HCT116 (cell line): ENCODE measurements around the gene HMCN2. TPM values are rescaled to one million over a fixed set of nuclear protein-coding genes. Genes with fewer than 3 reads are reported as not detected.

ENCODE experiments used
- ATAC-seq: fragments of 200-7000 bp; cut with Tn5 transposase; 2 replicates; pipeline ENCODE4 v1.9.1; 2020; ENCODE audit warnings: mild to moderate bottlenecking, moderate library complexity
- BruUV-seq: library from RNA; stranded (reverse); fragments of 400-500 nt; replicated peaks from 2 replicates; lab custom pipeline; 2021; lab: Mats Ljungman, UMichigan
- CTCF ChIA-PET: fragments of 300-600 bp; sonication (Branson Sonifier 250); formaldehyde crosslinking; loops from one replicate; lab custom pipeline; 2021; ENCODE audit warnings: antibody characterized with exemption; lab: Charles Lee
- POLR2A ChIA-PET: fragments of 300-600, 350-600 bp; sonication (Branson Sonifier 250); formaldehyde crosslinking; loops from one replicate; lab custom pipeline; 2021; ENCODE audit warnings: antibody characterized with exemption; lab: Charles Lee
- RAD21 ChIA-PET, 2 experiments: fragments of 300-600 bp; sonication (Branson Sonifier 250); formaldehyde crosslinking; loops; one replicate each; lab custom pipeline; 2023; ENCODE audit warnings: low total read pairs in 2 of 2; ENCODE audit not compliant: uncharacterized antibody in 2 of 2, unreplicated experiment in 2 of 2, low non-redundant PET in 1 of 2; lab: Charles Lee
- DNase-seq: peaks from one replicate; pipeline ENCODE4 v3.0.0-alpha.2; 2010; ENCODE audit warnings: low read depth, low spot score
- H2AFZ ChIP-seq: fragments of 200-600 bp; shearing (Covaris generic), sonication (generic); 2 replicates; pipeline ENCODE4 v1.6.1; 2017; ENCODE audit warnings: low read depth, mixed run types, mixed read lengths, antibody characterized with exemption, low read length; ENCODE audit not compliant: poor library complexity, severe bottlenecking
- H3K27ac ChIP-seq: 2 replicates; pipeline ENCODE4 v1.5.1; 2012; ENCODE audit warnings: low read depth, low read length
- H3K27me3 ChIP-seq: fragments of 200-600 bp; sonication (generic); 2 replicates; pipeline ENCODE4 v1.6.1; 2016; ENCODE audit warnings: mixed run types, low read length, mixed read lengths; ENCODE audit not compliant: insufficient read depth
- H3K36me3 ChIP-seq, 2 experiments: fragments of 200-500 bp in 1 of 2; fragments of 200-600 bp in 1 of 2; sonication (Bioruptor generic) in 1 of 2; sonication (generic) in 1 of 2; 2 replicates each; pipeline versions ENCODE4 v1.5.1 to v1.6.1; 2014 to 2016; ENCODE audit warnings: low read length in 2 of 2, inconsistent platforms in 1 of 2, mixed read lengths in 1 of 2, mixed run types in 1 of 2; ENCODE audit not compliant: insufficient read depth in 2 of 2, control insufficient read depth in 1 of 2
- H3K4me1 ChIP-seq, 2 experiments: fragments of 200-600 bp in 1 of 2; sonication (generic) in 1 of 2; 2 replicates each; pipeline versions ENCODE4 v1.5.1 to v1.6.1; 2012 to 2017; ENCODE audit warnings: low read length in 2 of 2, inconsistent platforms in 1 of 2, mild to moderate bottlenecking in 1 of 2, mixed read lengths in 1 of 2, mixed run types in 1 of 2, moderate library complexity in 1 of 2; ENCODE audit not compliant: insufficient read depth in 2 of 2, control insufficient read depth in 1 of 2
- H3K4me2 ChIP-seq: fragments of 200-600 bp; sonication (generic); 2 replicates; pipeline ENCODE4 v1.6.1; 2017; ENCODE audit warnings: mixed run types, low read length, mixed read lengths
- H3K4me3 ChIP-seq, 2 experiments: fragments of 200-600 bp in 1 of 2; sonication (generic) in 1 of 2; replicated peaks in 1 of 2; 2 replicates each; pipeline ENCODE4 v1.5.1; 2011 to 2016; ENCODE audit warnings: low read length in 2 of 2, control low read depth in 1 of 2, low read depth in 1 of 2, mild to moderate bottlenecking in 1 of 2, mixed read lengths in 1 of 2, mixed run types in 1 of 2
- H3K79me2 ChIP-seq: fragments of 200-600 bp; sonication (generic); 2 replicates; pipeline ENCODE4 v1.6.1; 2017; ENCODE audit warnings: mild to moderate bottlenecking, mixed run types, low read length, moderate library complexity, mixed read lengths; ENCODE audit not compliant: insufficient read depth
- H3K9ac ChIP-seq: fragments of 200-600 bp; sonication (generic); 2 replicates; pipeline ENCODE4 v1.6.1; 2016; ENCODE audit warnings: low read length, mixed read lengths
- H3K9me2 ChIP-seq: fragments of 200-600 bp; sonication (generic), shearing (Covaris generic); 2 replicates; pipeline ENCODE4 v1.6.1; 2017; ENCODE audit warnings: mixed run types, mild to moderate bottlenecking, moderate library complexity; ENCODE audit not compliant: insufficient read depth
- H3K9me3 ChIP-seq, 2 experiments: fragments of 200-500 bp in 1 of 2; fragments of 200-600 bp in 1 of 2; sonication (Bioruptor generic) in 1 of 2; sonication (generic) in 1 of 2; 2 replicates each; pipeline ENCODE4 v1.6.1; 2014 to 2017; ENCODE audit warnings: low read length in 2 of 2, mixed read lengths in 2 of 2, inconsistent platforms in 1 of 2, low read depth in 1 of 2, mild to moderate bottlenecking in 1 of 2, mixed run types in 1 of 2, moderate library complexity in 1 of 2; ENCODE audit not compliant: control insufficient read depth in 1 of 2, insufficient read depth in 1 of 2
- H4K20me1 ChIP-seq: fragments of 200-600 bp; sonication (generic), shearing (Covaris generic); 2 replicates; pipeline ENCODE4 v1.6.1; 2017; ENCODE audit warnings: mixed run types, mild to moderate bottlenecking, moderate library complexity; ENCODE audit not compliant: insufficient read depth
- ATF3 ChIP-seq: IDR thresholded peaks from 2 replicates; pipeline ENCODE4 v1.6.1; 2012
- CBX3 ChIP-seq: IDR thresholded peaks from 2 replicates; pipeline ENCODE4 v1.6.1; 2012; ENCODE audit warnings: low read depth
- CEBPB ChIP-seq: IDR thresholded peaks from 2 replicates; pipeline ENCODE4 v1.6.1; 2012; ENCODE audit warnings: low read depth
- CTCF ChIP-seq, 3 experiments: fragments of 200-600 bp in 1 of 3; sonication (generic) in 1 of 3; IDR thresholded peaks in 2 of 3; conservative IDR thresholded peaks in 1 of 3; 2 replicates each; pipeline ENCODE4 v1.5.1; 2012 to 2017; ENCODE audit warnings: low read depth in 2 of 3, low read length in 2 of 3, antibody characterized with exemption in 1 of 3, borderline replicate concordance in 1 of 3, control low read depth in 1 of 3, mild to moderate bottlenecking in 1 of 3, mixed read lengths in 1 of 3, mixed run types in 1 of 3, moderate library complexity in 1 of 3; ENCODE audit not compliant: insufficient read depth in 1 of 3
- EGR1 ChIP-seq: IDR thresholded peaks from 2 replicates; pipeline ENCODE4 v1.6.1; 2012; ENCODE audit warnings: low read depth
- ELF1 ChIP-seq: IDR thresholded peaks from 2 replicates; pipeline ENCODE4 v1.6.1; 2012; ENCODE audit warnings: low read depth, borderline replicate concordance
- EZH2 ChIP-seq: fragments of 200-600 bp; sonication (generic); IDR thresholded peaks from 2 replicates; pipeline ENCODE4 v1.6.1; 2017; ENCODE audit warnings: antibody characterized with exemption, mixed run types
- FOSL1 ChIP-seq: IDR thresholded peaks from 2 replicates; pipeline ENCODE4 v1.6.1; 2012; ENCODE audit warnings: low read depth
- JUND ChIP-seq: IDR thresholded peaks from 2 replicates; pipeline ENCODE4 v1.6.1; 2012
- POLR2A ChIP-seq: IDR thresholded peaks from 2 replicates; pipeline ENCODE4 v1.7.0; 2011; ENCODE audit warnings: borderline replicate concordance; ENCODE audit not compliant: insufficient read depth, insufficient read length; ENCODE audit errors: extremely low read depth
- POLR2AphosphoS5 ChIP-seq: IDR thresholded peaks from 2 replicates; pipeline ENCODE4 v1.6.1; 2011; ENCODE audit warnings: mild to moderate bottlenecking, low read depth, low read length, moderate library complexity
- RAD21 ChIP-seq: IDR thresholded peaks from 2 replicates; pipeline ENCODE4 v1.6.1; 2012; ENCODE audit warnings: low read depth, mild to moderate bottlenecking
- SIN3A ChIP-seq: IDR thresholded peaks from 2 replicates; pipeline ENCODE4 v1.6.1; 2012; ENCODE audit warnings: low read depth
- SP1 ChIP-seq: IDR thresholded peaks from 2 replicates; pipeline ENCODE4 v1.6.1; 2012; ENCODE audit warnings: low read depth
- SRF ChIP-seq: IDR thresholded peaks from 2 replicates; pipeline ENCODE4 v1.6.1; 2012; ENCODE audit warnings: low read depth
- TCF7L2 ChIP-seq: IDR thresholded peaks from 2 replicates; pipeline ENCODE4 v1.7.0; 2011; ENCODE audit warnings: borderline replicate concordance, inconsistent platforms; ENCODE audit not compliant: insufficient read depth, insufficient read length; ENCODE audit errors: extremely low read depth
- YY1 ChIP-seq: IDR thresholded peaks from 2 replicates; pipeline ENCODE4 v1.6.1; 2011; ENCODE audit warnings: low read length, low read depth, moderate library complexity, mild to moderate bottlenecking; ENCODE audit not compliant: insufficient replicate concordance; ENCODE audit errors: extremely low read depth
- ZBTB33 ChIP-seq: IDR thresholded peaks from 2 replicates; pipeline ENCODE4 v1.6.1; 2011; ENCODE audit warnings: mild to moderate bottlenecking, low read length, moderate library complexity; ENCODE audit not compliant: insufficient replicate concordance; ENCODE audit errors: extremely low read depth
- ZFX ChIP-seq: fragments of 450-650 bp; IDR thresholded peaks from 2 replicates; pipeline ENCODE4 v1.6.1; 2017
- intact Hi-C: fragments of 100-400 bp; cut with micrococcal nuclease; formaldehyde crosslinking; loops from 2 replicates; pipeline ENCODE4 v1.10.0; 2022
- total RNA-seq: library from RNA; stranded (reverse); gene quantifications from one replicate; pipeline ENCODE4 v1.2.1, GENCODE V29; 2021; ENCODE audit not compliant: unreplicated experiment
- TF ChIP-seq, protein P1 (sequence below): IDR thresholded peaks from 2 replicates; pipeline ENCODE4 v1.6.1; 2012; ENCODE audit warnings: low read depth

Gene HMCN2
- total RNA-seq, 1 experiment from 2014 or later: 0.22 TPM

DNA sequence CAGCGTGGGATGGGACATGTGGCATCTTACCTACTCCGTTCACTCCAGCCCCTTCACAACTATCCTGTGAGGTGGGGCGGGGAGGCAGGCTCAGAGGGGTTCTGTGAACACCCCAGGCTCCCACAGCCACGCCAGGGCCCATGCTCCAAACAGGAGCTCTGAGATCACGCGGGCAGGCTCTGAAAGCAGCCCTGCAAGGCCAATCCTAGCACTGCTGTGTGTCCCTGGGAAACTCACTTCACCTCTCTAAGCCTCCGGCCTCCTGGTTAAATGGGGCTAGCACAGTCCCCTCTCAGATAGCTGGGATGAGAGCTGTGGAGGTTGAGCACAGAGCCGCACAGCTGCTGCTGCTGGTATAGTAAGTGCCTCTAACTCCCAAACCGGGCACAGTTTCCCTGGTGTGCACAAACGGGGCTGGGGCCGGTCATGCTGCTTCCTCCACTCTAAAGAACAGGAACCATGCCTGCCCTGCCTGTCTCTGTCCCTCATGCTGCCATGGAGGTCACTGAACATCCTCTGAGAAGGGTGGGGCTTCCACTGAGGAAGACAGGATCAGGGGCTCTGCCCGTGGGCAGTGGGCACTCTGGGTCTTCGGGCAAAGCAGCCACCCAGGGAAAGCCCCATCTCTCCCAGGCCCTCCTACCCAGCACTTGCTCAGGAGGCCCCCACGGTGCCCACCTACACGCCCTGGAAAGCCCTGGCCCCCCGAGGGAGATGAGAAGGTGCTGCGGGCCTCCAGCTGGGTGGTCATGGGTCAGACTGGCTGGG, 166.2 kb downstream of the HMCN2 start:
- intact Hi-C loops: no loop called here
- H3K9ac ChIP-seq: no peak overlapping the region
- no peak overlapping the region for H3K4me3 ChIP-seq
- no TSS peak for BruUV-seq
- no peaks in the 10 kb centered on the region for H3K27me3 ChIP-seq
- RAD21 ChIA-PET: no interaction called here
- no peak overlapping the region for H3K27ac ChIP-seq
- TF ChIP-seq EZH2: no peak
- no peak for TF ChIP-seq ATF3
- TF ChIP-seq, protein P1, sequence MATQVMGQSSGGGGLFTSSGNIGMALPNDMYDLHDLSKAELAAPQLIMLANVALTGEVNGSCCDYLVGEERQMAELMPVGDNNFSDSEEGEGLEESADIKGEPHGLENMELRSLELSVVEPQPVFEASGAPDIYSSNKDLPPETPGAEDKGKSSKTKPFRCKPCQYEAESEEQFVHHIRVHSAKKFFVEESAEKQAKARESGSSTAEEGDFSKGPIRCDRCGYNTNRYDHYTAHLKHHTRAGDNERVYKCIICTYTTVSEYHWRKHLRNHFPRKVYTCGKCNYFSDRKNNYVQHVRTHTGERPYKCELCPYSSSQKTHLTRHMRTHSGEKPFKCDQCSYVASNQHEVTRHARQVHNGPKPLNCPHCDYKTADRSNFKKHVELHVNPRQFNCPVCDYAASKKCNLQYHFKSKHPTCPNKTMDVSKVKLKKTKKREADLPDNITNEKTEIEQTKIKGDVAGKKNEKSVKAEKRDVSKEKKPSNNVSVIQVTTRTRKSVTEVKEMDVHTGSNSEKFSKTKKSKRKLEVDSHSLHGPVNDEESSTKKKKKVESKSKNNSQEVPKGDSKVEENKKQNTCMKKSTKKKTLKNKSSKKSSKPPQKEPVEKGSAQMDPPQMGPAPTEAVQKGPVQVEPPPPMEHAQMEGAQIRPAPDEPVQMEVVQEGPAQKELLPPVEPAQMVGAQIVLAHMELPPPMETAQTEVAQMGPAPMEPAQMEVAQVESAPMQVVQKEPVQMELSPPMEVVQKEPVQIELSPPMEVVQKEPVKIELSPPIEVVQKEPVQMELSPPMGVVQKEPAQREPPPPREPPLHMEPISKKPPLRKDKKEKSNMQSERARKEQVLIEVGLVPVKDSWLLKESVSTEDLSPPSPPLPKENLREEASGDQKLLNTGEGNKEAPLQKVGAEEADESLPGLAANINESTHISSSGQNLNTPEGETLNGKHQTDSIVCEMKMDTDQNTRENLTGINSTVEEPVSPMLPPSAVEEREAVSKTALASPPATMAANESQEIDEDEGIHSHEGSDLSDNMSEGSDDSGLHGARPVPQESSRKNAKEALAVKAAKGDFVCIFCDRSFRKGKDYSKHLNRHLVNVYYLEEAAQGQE: no peak
- no peak for TF ChIP-seq SIN3A
- TF ChIP-seq TCF7L2: no peak
- no peak for TF ChIP-seq EGR1
- no peak for TF ChIP-seq POLR2AphosphoS5
- TF ChIP-seq CTCF (IDR thresholded peaks at IDR 0.05 in 2 of 3, conservative IDR thresholded peaks at IDR 0.05 in 1 of 3; ENCODE audit: borderline replicate concordance in 1 of 3, insufficient read depth in 1 of 3, low read depth in 2 of 3, low read length in 2 of 3): no peak
- no peak for TF ChIP-seq FOSL1
- no peak for TF ChIP-seq ZBTB33
- no peak for TF ChIP-seq JUND
- no peak for TF ChIP-seq POLR2A
- TF ChIP-seq YY1: no peak
- no peak for TF ChIP-seq ELF1
- no peak for TF ChIP-seq SRF
- TF ChIP-seq SP1: no peak
- TF ChIP-seq CEBPB: no peak
- no peak for TF ChIP-seq RAD21
- TF ChIP-seq CBX3: no peak
- TF ChIP-seq ZFX: no peak
- TF ChIP-seq, all 23 proteins: peak for 0
- POLR2A ChIA-PET: no interaction called here
- no peak for ATAC-seq
- Histone ChIP-seq H3K9me3 (no peaks in the 10 kb centered on the region), H3K9me2 (no peaks in the 10 kb centered on the region), H3K79me2 (no peaks in the 10 kb centered on the region), H3K4me2 (no peak overlapping the region), H3K4me1 (peaks cover 7 to 10% of the 10 kb centered on the region in 2 experiments), H4K20me1 (no peaks in the 10 kb centered on the region), H2AFZ (no peak overlapping the region), H3K36me3 (no peaks in the 10 kb centered on the region)
- DNase-seq: no peak
- CTCF ChIA-PET: no interaction called here
